Cardiac fibroblast (primary cell): ENCODE measurements around the gene GRB14.

Source experiments
- DNase-seq, 2 donors: peaks; one replicate each; pipeline versions ENCODE4 v3.0.0 to v3.0.0-alpha.2; 2010; ENCODE audit warnings: low read depth in 2 of 2
- H3K4me3 ChIP-seq, 2 donors: replicated peaks in 1 of 2; 1 replicate in 1 of 2; 2 replicates in 1 of 2; pipeline ENCODE4 v1.5.1; 2011; ENCODE audit warnings: low read depth in 2 of 2, low read length in 2 of 2, mild to moderate bottlenecking in 2 of 2, moderate library complexity in 1 of 2
- TF ChIP-seq, protein P1 (sequence below): IDR thresholded peaks from one replicate; pipeline ENCODE4 v1.5.1; 2011; ENCODE audit warnings: low read depth, mild to moderate bottlenecking, low read length, inconsistent platforms

The GRB14 gene

DNA sequence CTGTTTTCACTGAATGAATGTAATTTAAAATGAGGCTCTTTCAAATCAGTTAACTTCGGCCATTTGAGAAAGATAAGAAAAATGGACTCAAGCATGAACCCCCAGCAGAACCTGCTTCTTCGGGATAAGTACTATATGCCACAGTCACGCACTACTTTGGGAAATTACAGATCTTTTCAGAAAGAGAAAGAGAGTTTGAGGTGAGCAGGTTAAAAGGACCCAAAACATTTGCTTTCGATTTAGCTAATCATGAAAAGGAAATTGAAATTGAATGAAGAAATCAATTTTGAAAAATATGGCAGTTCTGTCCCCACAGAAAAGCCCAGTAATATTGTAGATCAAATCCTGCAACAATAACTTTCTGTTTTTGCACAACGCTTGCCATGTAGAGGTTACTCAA lies 156.9 kb downstream of the GRB14 start:
- DNase-seq = no peak
- TF ChIP-seq, protein P1, sequence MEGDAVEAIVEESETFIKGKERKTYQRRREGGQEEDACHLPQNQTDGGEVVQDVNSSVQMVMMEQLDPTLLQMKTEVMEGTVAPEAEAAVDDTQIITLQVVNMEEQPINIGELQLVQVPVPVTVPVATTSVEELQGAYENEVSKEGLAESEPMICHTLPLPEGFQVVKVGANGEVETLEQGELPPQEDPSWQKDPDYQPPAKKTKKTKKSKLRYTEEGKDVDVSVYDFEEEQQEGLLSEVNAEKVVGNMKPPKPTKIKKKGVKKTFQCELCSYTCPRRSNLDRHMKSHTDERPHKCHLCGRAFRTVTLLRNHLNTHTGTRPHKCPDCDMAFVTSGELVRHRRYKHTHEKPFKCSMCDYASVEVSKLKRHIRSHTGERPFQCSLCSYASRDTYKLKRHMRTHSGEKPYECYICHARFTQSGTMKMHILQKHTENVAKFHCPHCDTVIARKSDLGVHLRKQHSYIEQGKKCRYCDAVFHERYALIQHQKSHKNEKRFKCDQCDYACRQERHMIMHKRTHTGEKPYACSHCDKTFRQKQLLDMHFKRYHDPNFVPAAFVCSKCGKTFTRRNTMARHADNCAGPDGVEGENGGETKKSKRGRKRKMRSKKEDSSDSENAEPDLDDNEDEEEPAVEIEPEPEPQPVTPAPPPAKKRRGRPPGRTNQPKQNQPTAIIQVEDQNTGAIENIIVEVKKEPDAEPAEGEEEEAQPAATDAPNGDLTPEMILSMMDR = no peak
- H3K4me3 ChIP-seq = no peak overlapping the region

DNA sequence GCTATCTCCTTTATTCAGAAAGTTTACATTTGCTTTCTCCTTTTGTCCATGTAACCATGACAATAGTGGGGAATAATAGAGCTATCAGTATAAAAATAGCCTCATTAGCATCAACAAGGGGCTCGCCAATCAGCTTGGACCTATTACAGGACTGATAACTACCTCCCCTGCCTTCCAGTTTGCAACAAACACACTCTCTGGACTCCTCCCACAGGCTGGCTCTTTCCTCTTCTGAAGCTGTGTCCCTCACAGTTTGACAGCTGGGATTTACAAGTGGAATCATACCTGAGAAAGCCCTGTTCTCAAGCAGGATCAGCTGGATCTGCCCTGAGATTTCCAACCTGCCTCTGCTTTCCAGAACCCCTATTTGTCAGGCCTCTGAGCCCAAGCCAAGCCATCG lies 162.5 kb downstream of the GRB14 start:
- no peak for DNase-seq
- no peak overlapping the region for H3K4me3 ChIP-seq
- TF ChIP-seq, protein P1 = no peak

DNA sequence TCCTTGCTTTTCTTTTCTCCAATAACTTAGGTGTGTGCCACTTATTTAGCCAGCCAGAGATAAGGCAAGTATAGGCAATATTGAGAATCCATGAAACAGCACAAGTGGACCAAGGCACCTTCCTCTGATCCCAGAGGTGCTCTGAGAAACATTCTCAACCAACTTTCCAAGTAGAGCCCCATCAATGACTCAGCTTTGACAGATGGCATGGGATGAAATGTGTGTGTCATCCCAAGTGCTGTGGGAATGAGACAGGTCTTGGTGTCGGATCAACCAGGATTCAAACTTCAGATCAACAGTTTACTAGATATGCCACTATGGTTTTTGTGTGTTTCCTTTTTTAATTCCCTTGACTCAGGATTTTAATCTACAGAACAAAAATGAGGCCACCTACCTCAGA lies 164.0 kb downstream of the GRB14 start:
- no peak overlapping the region for H3K4me3 ChIP-seq
- no peak for DNase-seq
- TF ChIP-seq, protein P1 = no peak

DNA sequence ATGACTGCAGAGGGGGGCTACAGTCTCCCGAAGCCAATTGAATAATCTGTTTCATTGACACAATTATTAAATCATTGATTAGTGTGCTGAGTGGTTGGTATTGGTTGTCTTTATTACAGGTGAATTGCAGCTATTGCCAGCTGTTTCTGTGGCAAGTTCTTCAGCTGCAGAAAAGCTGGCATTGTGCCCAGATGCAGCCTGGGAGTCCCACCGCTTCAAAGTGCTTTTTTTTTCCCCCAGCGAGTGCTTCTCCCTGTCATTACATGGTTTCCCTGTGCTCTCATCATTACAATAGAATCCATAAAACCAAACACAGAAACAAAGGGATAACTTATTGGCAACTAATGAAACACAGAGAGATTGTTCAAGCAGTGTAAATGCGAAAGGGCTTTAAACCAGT lies 164.7 kb downstream of the GRB14 start:
- DNase-seq = no peak
- TF ChIP-seq, protein P1 = no peak
- no peak overlapping the region for H3K4me3 ChIP-seq

DNA sequence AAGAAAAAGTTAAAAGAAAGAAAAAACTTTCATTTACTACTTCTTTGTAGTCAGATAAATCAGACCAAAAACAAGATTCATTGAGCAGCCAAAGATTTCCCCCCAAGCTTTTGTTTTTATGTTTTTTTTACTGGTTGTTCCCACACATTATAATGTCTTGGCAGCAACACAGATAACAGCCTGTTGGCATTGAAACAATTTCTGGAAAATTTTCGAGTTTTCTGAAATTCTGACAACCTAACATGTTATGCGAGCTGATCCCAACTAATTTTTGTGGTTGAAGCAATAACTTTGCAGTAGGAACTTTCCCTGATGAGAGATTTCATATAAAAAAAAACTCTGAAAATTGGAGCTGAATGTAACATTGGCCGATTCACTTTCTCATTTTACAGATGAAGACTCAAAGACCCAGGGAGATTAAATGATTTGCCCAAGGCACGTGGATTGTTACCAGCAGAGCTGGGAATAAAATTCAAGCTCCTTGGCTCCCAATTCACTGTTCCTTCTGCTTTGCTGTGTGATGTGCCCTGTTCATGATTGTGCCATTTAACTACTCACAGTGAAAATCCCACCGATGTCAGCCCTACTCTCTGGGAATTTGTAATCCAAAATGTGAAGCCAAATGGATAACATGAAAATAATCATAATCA lies 167.5 kb downstream of the GRB14 start:
- TF ChIP-seq, protein P1 = no peak
- no peak overlapping the region for H3K4me3 ChIP-seq
- no peak for DNase-seq

DNA sequence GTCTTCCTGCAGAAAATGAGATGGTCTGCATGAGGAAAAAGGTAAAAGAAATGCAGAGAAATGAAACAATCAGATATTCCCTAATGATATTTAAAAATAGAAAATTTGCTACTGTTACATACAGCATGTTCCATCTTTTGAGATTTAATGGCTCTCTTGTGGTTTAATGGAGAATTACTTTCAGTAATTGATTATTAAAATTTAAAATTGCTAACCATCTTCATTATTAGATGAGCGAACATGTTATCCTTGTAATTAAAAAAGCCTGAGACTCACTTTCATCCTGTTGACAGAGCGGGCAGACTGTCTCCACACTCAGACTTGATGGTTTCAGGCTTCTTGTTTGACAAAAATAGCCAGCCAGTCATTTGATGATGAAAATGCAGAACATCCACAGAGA lies 171.0 kb downstream of the GRB14 start:
- DNase-seq = no peak
- TF ChIP-seq, protein P1 = no peak
- H3K4me3 ChIP-seq = no peak overlapping the region

DNA sequence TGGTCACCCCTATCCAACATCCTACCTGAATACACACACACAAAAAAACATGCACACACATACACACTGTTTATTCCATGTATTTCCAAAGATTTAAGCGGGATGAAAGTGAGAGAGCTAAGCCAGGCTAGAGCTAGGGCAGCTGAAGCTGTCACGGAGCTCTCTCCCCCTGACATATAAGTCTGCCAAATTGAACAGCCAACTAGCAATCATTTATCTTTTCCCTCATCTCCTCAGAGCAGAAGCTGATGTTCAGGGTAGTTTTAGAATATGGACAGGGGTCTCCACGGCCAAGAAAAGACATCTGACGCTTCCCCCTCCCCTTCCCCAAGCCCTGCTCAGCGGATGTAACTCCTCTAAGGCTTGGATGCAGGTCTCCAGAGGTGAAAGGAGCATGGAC lies 171.6 kb downstream of the GRB14 start:
- no peak overlapping the region for H3K4me3 ChIP-seq
- DNase-seq = no peak
- TF ChIP-seq, protein P1 = no peak
